ENCODE results near the gene PRKCZ. TPM values are rescaled to one million over a fixed set of nuclear protein-coding genes. Genes with fewer than 3 reads are reported as not detected.

Gene PRKCZ
- total and polyA plus RNA-seq, 9 of the 15 experiments (the other 6 are each of a cell fraction or from before 2014, with no cell fraction given): 0.07 to 3.1 (median 1.3) TPM

DNA sequence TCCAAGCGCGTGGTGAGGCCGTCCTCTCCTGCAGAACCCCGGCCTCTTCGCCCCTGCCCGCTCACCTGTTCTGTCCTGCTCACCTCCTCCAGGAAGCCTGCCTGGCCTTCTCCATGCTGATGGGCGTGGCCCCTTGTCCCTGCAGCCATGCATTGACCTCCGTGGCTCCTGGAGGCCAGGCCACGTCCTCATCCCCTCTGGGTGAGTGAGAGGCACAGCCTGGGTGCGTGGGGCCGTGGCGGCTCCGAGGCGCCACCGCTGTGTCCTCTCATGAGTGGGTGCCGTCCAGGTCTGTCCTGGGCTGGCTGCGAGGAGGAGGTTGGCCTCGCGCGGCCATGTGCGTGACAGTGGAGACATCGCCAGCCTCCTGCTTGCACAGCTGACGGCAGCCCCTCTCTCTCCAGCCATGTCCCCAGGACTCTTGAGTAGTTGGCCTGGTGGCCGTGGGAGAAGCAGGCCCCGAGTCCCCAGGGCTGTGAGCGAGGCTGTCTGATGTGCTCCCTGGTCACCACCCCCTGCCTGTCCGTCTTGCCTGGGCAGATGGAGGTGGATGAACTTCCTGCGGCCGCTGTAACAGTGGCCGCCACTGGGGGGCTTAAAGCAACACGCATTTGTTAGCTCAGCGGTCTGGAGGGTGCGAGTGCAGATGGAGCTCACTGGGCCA, 58.1 kb downstream of the PRKCZ start (continued):
- TF ChIP-seq, protein P1, sequence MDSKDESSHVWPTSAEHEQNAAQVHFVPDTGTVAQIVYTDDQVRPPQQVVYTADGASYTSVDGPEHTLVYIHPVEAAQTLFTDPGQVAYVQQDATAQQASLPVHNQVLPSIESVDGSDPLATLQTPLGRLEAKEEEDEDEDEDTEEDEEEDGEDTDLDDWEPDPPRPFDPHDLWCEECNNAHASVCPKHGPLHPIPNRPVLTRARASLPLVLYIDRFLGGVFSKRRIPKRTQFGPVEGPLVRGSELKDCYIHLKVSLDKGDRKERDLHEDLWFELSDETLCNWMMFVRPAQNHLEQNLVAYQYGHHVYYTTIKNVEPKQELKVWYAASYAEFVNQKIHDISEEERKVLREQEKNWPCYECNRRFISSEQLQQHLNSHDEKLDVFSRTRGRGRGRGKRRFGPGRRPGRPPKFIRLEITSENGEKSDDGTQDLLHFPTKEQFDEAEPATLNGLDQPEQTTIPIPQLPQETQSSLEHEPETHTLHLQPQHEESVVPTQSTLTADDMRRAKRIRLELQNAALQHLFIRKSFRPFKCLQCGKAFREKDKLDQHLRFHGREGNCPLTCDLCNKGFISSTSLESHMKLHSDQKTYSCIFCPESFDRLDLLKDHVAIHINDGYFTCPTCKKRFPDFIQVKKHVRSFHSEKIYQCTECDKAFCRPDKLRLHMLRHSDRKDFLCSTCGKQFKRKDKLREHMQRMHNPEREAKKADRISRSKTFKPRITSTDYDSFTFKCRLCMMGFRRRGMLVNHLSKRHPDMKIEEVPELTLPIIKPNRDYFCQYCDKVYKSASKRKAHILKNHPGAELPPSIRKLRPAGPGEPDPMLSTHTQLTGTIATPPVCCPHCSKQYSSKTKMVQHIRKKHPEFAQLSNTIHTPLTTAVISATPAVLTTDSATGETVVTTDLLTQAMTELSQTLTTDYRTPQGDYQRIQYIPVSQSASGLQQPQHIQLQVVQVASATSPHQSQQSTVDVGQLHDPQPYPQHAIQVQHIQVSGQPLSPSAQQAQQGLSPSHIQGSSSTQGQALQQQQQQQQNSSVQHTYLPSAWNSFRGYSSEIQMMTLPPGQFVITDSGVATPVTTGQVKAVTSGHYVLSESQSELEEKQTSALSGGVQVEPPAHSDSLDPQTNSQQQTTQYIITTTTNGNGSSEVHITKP (IDR thresholded peaks at IDR 0.05; ENCODE audit: partially characterized antibody): no peak
- TF ChIP-seq, protein P2, sequence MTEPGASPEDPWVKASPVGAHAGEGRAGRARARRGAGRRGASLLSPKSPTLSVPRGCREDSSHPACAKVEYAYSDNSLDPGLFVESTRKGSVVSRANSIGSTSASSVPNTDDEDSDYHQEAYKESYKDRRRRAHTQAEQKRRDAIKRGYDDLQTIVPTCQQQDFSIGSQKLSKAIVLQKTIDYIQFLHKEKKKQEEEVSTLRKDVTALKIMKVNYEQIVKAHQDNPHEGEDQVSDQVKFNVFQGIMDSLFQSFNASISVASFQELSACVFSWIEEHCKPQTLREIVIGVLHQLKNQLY (CRISPR knock-in tag; conservative IDR thresholded peaks at IDR 0.05): no peak
- TF ChIP-seq, protein P3, sequence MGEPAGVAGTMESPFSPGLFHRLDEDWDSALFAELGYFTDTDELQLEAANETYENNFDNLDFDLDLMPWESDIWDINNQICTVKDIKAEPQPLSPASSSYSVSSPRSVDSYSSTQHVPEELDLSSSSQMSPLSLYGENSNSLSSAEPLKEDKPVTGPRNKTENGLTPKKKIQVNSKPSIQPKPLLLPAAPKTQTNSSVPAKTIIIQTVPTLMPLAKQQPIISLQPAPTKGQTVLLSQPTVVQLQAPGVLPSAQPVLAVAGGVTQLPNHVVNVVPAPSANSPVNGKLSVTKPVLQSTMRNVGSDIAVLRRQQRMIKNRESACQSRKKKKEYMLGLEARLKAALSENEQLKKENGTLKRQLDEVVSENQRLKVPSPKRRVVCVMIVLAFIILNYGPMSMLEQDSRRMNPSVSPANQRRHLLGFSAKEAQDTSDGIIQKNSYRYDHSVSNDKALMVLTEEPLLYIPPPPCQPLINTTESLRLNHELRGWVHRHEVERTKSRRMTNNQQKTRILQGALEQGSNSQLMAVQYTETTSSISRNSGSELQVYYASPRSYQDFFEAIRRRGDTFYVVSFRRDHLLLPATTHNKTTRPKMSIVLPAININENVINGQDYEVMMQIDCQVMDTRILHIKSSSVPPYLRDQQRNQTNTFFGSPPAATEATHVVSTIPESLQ (CRISPR knock-in tag; IDR thresholded peaks at IDR 0.05): no peak
- TF ChIP-seq, protein P4, sequence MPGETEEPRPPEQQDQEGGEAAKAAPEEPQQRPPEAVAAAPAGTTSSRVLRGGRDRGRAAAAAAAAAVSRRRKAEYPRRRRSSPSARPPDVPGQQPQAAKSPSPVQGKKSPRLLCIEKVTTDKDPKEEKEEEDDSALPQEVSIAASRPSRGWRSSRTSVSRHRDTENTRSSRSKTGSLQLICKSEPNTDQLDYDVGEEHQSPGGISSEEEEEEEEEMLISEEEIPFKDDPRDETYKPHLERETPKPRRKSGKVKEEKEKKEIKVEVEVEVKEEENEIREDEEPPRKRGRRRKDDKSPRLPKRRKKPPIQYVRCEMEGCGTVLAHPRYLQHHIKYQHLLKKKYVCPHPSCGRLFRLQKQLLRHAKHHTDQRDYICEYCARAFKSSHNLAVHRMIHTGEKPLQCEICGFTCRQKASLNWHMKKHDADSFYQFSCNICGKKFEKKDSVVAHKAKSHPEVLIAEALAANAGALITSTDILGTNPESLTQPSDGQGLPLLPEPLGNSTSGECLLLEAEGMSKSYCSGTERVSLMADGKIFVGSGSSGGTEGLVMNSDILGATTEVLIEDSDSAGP (CRISPR knock-in tag; IDR thresholded peaks at IDR 0.05): peak; percentile 92
- TF ChIP-seq, protein P5, sequence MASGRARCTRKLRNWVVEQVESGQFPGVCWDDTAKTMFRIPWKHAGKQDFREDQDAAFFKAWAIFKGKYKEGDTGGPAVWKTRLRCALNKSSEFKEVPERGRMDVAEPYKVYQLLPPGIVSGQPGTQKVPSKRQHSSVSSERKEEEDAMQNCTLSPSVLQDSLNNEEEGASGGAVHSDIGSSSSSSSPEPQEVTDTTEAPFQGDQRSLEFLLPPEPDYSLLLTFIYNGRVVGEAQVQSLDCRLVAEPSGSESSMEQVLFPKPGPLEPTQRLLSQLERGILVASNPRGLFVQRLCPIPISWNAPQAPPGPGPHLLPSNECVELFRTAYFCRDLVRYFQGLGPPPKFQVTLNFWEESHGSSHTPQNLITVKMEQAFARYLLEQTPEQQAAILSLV (tag; IDR thresholded peaks at IDR 0.05): no peak
- TF ChIP-seq, protein P6, sequence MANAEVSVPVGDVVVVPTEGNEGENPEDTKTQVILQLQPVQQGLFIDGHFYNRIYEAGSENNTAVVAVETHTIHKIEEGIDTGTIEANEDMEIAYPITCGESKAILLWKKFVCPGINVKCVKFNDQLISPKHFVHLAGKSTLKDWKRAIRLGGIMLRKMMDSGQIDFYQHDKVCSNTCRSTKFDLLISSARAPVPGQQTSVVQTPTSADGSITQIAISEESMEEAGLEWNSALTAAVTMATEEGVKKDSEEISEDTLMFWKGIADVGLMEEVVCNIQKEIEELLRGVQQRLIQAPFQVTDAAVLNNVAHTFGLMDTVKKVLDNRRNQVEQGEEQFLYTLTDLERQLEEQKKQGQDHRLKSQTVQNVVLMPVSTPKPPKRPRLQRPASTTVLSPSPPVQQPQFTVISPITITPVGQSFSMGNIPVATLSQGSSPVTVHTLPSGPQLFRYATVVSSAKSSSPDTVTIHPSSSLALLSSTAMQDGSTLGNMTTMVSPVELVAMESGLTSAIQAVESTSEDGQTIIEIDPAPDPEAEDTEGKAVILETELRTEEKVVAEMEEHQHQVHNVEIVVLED (CRISPR knock-in tag; IDR thresholded peaks at IDR 0.05): no peak
- TF ChIP-seq DIDO1 (tag; IDR thresholded peaks at IDR 0.05; ENCODE audit: low read depth): no peak
- TF ChIP-seq MEIS2 (IDR thresholded peaks at IDR 0.05; ENCODE audit: partially characterized antibody): no peak
- TF ChIP-seq ZBTB7A (IDR thresholded peaks at IDR 0.05; ENCODE audit: borderline replicate concordance, control insufficient read depth, low read depth, low read length): peak; percentile 49; the same call in 1 of the 2 replicates
- TF ChIP-seq KDM4B (IDR thresholded peaks at IDR 0.05; ENCODE audit: borderline replicate concordance in 2 of 2, low read depth in 1 of 2): no peak
- no peak for TF ChIP-seq ZNF224 (CRISPR knock-in tag; IDR thresholded peaks at IDR 0.05)
- no peak for TF ChIP-seq MTA3 (IDR thresholded peaks at IDR 0.05; ENCODE audit: borderline replicate concordance)
- TF ChIP-seq MECOM (CRISPR knock-in tag; IDR thresholded peaks at IDR 0.05): no peak
- no peak for TF ChIP-seq SMARCE1 (IDR thresholded peaks at IDR 0.05)
- TF ChIP-seq ZNF431 (CRISPR knock-in tag; IDR thresholded peaks at IDR 0.05): no peak
